ENCODE measurements around the gene TMED3. TPM values are rescaled to one million over a fixed set of nuclear protein-coding genes. Genes with fewer than 3 reads are reported as not detected.

The TMED3 gene
- total RNA-seq, 1 experiment from 2014 or later: 164 TPM

DNA sequence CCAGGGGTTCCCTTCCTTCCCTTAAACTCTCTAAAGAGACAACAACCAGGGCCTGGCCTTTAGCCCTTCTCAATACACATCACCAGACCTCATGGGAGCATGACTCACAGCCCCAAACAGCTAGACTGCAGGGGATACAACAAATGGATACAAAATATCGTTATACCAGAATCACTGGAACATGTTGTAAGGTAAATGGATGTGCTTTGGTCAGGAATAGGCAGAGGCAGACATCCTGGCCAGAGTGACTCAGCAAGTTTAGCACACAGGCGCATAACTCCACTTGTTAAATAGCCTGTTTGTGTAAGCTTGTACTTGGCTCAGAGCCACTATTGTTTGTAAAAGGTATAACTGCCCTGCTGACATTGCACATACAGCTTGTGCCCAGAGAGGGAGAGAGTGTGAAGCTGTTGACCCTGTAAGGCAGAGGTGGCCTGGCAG is 18.3 kb downstream of the TMED3 start:
- peak; percentile 69 for DNase-seq
- no peak for TF ChIP-seq EZH2phosphoT487 (IDR thresholded peaks at IDR 0.05; ENCODE audit: borderline replicate concordance, low read length)
- no peak for TF ChIP-seq EZH2 (IDR thresholded peaks at IDR 0.05; ENCODE audit: low read length, unreplicated experiment)
- TF ChIP-seq, protein P1, sequence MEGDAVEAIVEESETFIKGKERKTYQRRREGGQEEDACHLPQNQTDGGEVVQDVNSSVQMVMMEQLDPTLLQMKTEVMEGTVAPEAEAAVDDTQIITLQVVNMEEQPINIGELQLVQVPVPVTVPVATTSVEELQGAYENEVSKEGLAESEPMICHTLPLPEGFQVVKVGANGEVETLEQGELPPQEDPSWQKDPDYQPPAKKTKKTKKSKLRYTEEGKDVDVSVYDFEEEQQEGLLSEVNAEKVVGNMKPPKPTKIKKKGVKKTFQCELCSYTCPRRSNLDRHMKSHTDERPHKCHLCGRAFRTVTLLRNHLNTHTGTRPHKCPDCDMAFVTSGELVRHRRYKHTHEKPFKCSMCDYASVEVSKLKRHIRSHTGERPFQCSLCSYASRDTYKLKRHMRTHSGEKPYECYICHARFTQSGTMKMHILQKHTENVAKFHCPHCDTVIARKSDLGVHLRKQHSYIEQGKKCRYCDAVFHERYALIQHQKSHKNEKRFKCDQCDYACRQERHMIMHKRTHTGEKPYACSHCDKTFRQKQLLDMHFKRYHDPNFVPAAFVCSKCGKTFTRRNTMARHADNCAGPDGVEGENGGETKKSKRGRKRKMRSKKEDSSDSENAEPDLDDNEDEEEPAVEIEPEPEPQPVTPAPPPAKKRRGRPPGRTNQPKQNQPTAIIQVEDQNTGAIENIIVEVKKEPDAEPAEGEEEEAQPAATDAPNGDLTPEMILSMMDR (conservative IDR thresholded peaks at IDR 0.05; ENCODE audit: low read depth, low read length): no peak
- POLR2A ChIA-PET (ENCODE audit: unreplicated experiment): no interaction called here
- H3K9me3 ChIP-seq (ENCODE audit: low read length): no peaks in the 10 kb centered on the region
- 0 out of 2 replicates have a peak overlapping the region, but pooled peaks have one; percentile 2 for H2AFZ ChIP-seq (ENCODE audit: low read length)
- no peaks in the 10 kb centered on the region for H3F3A ChIP-seq (ENCODE audit: low read length, unreplicated experiment)
- H4K20me1 ChIP-seq (ENCODE audit: low read length): no peaks in the 10 kb centered on the region
- H3K36me3 ChIP-seq (ENCODE audit: low read depth, low read length): no peaks in the 10 kb centered on the region
- H3K79me2 ChIP-seq (ENCODE audit: low read length): 0 out of 2 replicates have a peak, but pooled peaks cover 3% of the 10 kb centered on the region
- BruUV-seq (replicated peaks): no TSS peak
- H3K4me1 ChIP-seq (ENCODE audit: insufficient read depth, low read length): peaks cover 27% of the 10 kb centered on the region
- intact Hi-C loops (cut with micrococcal nuclease): no loop called here
- peak; percentile 54 for ATAC-seq
- no peaks in the 10 kb centered on the region for H3K9me2 ChIP-seq (replicated peaks; ENCODE audit: low read length)
- 0 out of 2 replicates have a peak overlapping the region, but pooled peaks have one; percentile 30 for H3K9ac ChIP-seq (ENCODE audit: low read length)
- H3K4me3 ChIP-seq (ENCODE audit: low read length): no peak overlapping the region
- CTCF ChIA-PET: no interaction called here
- H3K4me2 ChIP-seq (ENCODE audit: low read length): no peak overlapping the region
- peak overlapping the region; percentile 83 for H3K27ac ChIP-seq (ENCODE audit: low read length)
- no peaks in the 10 kb centered on the region for H3K27me3 ChIP-seq (ENCODE audit: low read length)

DNA sequence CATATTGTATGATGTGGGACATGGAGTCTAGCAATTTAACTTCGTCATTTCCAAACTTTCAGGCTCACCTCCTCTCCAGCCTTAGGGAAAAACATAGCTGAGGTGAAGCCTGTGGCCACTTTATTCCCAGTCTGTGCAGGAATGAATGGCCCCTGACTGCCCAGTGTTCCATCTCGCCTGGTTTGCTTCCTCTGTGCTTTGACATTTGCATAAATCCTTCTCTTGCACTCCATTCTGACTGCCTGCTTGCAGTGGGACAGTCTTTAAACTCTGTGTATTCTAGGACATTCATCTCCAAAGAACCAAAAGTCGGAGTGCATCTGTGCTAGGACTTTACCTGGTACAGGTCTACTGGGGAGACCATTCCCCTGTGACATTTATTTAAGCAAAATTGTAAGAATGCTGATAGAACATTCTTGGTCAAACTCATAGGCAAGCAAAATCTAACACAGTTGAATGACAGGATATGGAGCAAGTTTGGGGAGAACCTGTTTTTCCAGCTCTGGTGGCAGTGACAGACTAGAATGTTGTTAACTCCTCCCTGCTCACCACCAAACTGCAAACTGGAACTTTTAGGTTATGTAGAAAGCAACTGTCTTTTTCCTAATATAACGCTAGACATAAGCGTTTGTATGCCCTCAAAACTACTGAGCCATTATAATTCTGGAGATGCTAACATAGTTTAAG is 22.1 kb downstream of the TMED3 start:
- DNase-seq (peak; percentile 79), ATAC-seq (no peak)
- H3K4me3 ChIP-seq (ENCODE audit: low read length): no peak overlapping the region
- POLR2A ChIA-PET (ENCODE audit: unreplicated experiment): no interaction called here
- no peaks in the 10 kb centered on the region for H3K9me3 ChIP-seq (ENCODE audit: low read length)
- TF ChIP-seq EZH2 (IDR thresholded peaks at IDR 0.05; ENCODE audit: low read length, unreplicated experiment): no peak
- TF ChIP-seq, protein P1 (conservative IDR thresholded peaks at IDR 0.05; ENCODE audit: low read depth, low read length): no peak
- no peak for TF ChIP-seq EZH2phosphoT487 (IDR thresholded peaks at IDR 0.05; ENCODE audit: borderline replicate concordance, low read length)
- H2AFZ ChIP-seq (ENCODE audit: low read length): no peak overlapping the region
- H3K9me2 ChIP-seq (replicated peaks; ENCODE audit: low read length): no peaks in the 10 kb centered on the region
- no TSS peak for BruUV-seq (replicated peaks)
- H3K27me3 ChIP-seq (ENCODE audit: low read length): no peaks in the 10 kb centered on the region
- no peaks in the 10 kb centered on the region for H3K36me3 ChIP-seq (ENCODE audit: low read depth, low read length)
- no peaks in the 10 kb centered on the region for H3K79me2 ChIP-seq (ENCODE audit: low read length)
- H3K4me1 ChIP-seq (ENCODE audit: insufficient read depth, low read length): peaks cover 27% of the 10 kb centered on the region
- H4K20me1 ChIP-seq (ENCODE audit: low read length): no peaks in the 10 kb centered on the region
- H3K9ac ChIP-seq (ENCODE audit: low read length): no peak overlapping the region
- H3K4me2 ChIP-seq (ENCODE audit: low read length): peak overlapping the region; percentile 60
- H3K27ac ChIP-seq (ENCODE audit: low read length): no peak overlapping the region
- CTCF ChIA-PET: no interaction called here
- no peaks in the 10 kb centered on the region for H3F3A ChIP-seq (ENCODE audit: low read length, unreplicated experiment)
- intact Hi-C loops (cut with micrococcal nuclease): no loop called here

DNA sequence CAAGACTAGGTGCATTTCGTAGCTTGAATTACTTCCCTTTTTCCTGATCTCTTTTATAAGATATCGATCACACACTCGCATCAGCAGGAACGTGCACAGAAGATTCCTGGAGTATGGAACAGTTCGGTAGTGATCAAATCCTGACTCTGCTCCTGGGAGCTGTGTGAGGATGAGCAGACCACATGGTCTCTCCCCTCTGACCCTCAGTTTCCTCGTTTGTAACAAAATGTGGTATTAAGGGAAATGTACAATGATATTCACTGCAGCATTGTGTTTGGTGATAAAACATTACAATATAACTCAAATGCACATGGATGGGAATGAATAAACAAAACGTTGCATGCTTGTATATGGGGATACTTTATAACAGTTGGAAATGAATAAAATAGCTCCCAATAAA is 26.7 kb downstream of the TMED3 start:
- Histone ChIP-seq H3K9me3 (ENCODE audit: low read length) (no peaks in the 10 kb centered on the region), H3K4me3 (ENCODE audit: low read length) (no peak overlapping the region), H3K79me2 (ENCODE audit: low read length) (no peaks in the 10 kb centered on the region), H3K27ac (ENCODE audit: low read length) (no peak overlapping the region), H3K9me2 (replicated peaks; ENCODE audit: low read length) (no peaks in the 10 kb centered on the region), H2AFZ (ENCODE audit: low read length) (no peak overlapping the region), H3F3A (ENCODE audit: low read length, unreplicated experiment) (no peaks in the 10 kb centered on the region), H3K27me3 (ENCODE audit: low read length) (no peaks in the 10 kb centered on the region), H3K4me2 (ENCODE audit: low read length) (no peak overlapping the region), H3K4me1 (ENCODE audit: insufficient read depth, low read length) (peaks cover 12% of the 10 kb centered on the region), H3K9ac (ENCODE audit: low read length) (no peak overlapping the region), H3K36me3 (ENCODE audit: low read depth, low read length) (no peaks in the 10 kb centered on the region), H4K20me1 (ENCODE audit: low read length) (no peaks in the 10 kb centered on the region)
- DNase-seq (no peak), ATAC-seq (no peak)
- POLR2A ChIA-PET (ENCODE audit: unreplicated experiment): no interaction called here
- BruUV-seq (replicated peaks): no TSS peak
- TF ChIP-seq, protein P1 (conservative IDR thresholded peaks at IDR 0.05; ENCODE audit: low read depth, low read length): no peak
- no peak for TF ChIP-seq EZH2 (IDR thresholded peaks at IDR 0.05; ENCODE audit: low read length, unreplicated experiment)
- no peak for TF ChIP-seq EZH2phosphoT487 (IDR thresholded peaks at IDR 0.05; ENCODE audit: borderline replicate concordance, low read length)
- CTCF ChIA-PET: interaction anchor here (0.5 kb wide), 1 partner anchor 586 kb away, joined by 6 read pairs; no protein-coding TSS in a partner anchor
- intact Hi-C loops (cut with micrococcal nuclease): no loop called here
